HG03460 (cell line): ENCODE data around the gene SH3BP5L.

Experiments used
- ATAC-seq: cut with Tn5 transposase; IDR thresholded peaks from one replicate; pipeline ENCODE4 v1.9.1; 2021; ENCODE audit not compliant: unreplicated experiment

SH3BP5L gene

GRCh38 chr1:248825909-248826760, at the start of gene SH3BP5L:
Gene SH3BP5L, minus strand, starts transcription at chr1:248825915. Its CDS starts 980 bp downstream, at chr1:248824935.
- peak; percentile 90 for ATAC-seq

GRCh38 chr1:248873993-248874533, 48.3 kb upstream of the SH3BP5L start:
- peak; percentile 54 for ATAC-seq

- ATAC-seq: peak; percentile 87
Measured at GRCh38 chr1:248873409-248873992, 47.8 kb upstream of the SH3BP5L start.

- ATAC-seq: peak; percentile 42
Measured at GRCh38 chr1:248872752-248873408, 47.2 kb upstream of the SH3BP5L start.

GRCh38 chr1:248871837-248872401, 46.2 kb upstream of the SH3BP5L start:
- ATAC-seq: no peak

GRCh38 chr1:248862998-248863881, 37.5 kb upstream of the SH3BP5L start:
- peak; percentile 67 for ATAC-seq

- ATAC-seq: peak; percentile 13
Measured at GRCh38 chr1:248862695-248862997, 36.9 kb upstream of the SH3BP5L start.

GRCh38 chr1:248861616-248862015, 35.9 kb upstream of the SH3BP5L start:
- ATAC-seq: no peak

GRCh38 chr1:248860007-248860406, 34.3 kb upstream of the SH3BP5L start:
- no peak for ATAC-seq

GRCh38 chr1:248858891-248859889, 33.5 kb upstream of the SH3BP5L start, which contains the start of gene ZNF692:
Gene ZNF692, minus strand, starts transcription at chr1:248859085. Its CDS starts 776 bp downstream, at chr1:248858309.
- peak; percentile 73 for ATAC-seq

- peak; percentile 36 for ATAC-seq
Measured at GRCh38 chr1:248858096-248858890, 32.6 kb upstream of the SH3BP5L start.

GRCh38 chr1:248857749-248858095, 32.0 kb upstream of the SH3BP5L start:
- ATAC-seq: no peak

- no peak for ATAC-seq
Measured at GRCh38 chr1:248857201-248857600, 31.5 kb upstream of the SH3BP5L start.

GRCh38 chr1:248856176-248856575, 30.5 kb upstream of the SH3BP5L start:
- ATAC-seq: no peak

GRCh38 chr1:248855580-248855979, 29.9 kb upstream of the SH3BP5L start:
- no peak for ATAC-seq

GRCh38 chr1:248853663-248854375, 28.1 kb upstream of the SH3BP5L start:
- ATAC-seq: no peak

GRCh38 chr1:248852481-248853405, 27.0 kb upstream of the SH3BP5L start:
- ATAC-seq: no peak
